Skeletal muscle tissue (tissue), 4 donors: ENCODE results near the gene ZNF414. TPM values are rescaled to one million over a fixed set of nuclear protein-coding genes. Genes with fewer than 3 reads are reported as not detected.

Experiments used
- H3K27ac ChIP-seq: one replicate; pipeline ENCODE4 v1.7.0; 2013; ENCODE audit warnings: mild to moderate bottlenecking, low read depth, low read length, inconsistent platforms
- H3K27me3 ChIP-seq, 3 donors: one replicate each; pipeline ENCODE4 v1.7.0; 2013; ENCODE audit warnings: low read length in 3 of 3; ENCODE audit not compliant: control insufficient read depth in 3 of 3, insufficient read depth in 3 of 3
- H3K36me3 ChIP-seq, 3 donors: one replicate each; pipeline ENCODE4 v1.7.0; 2013; ENCODE audit warnings: low read length in 3 of 3; ENCODE audit not compliant: control insufficient read depth in 3 of 3, insufficient read depth in 3 of 3
- H3K4me1 ChIP-seq, 3 donors: one replicate each; pipeline ENCODE4 v1.7.0; 2013; ENCODE audit warnings: low read length in 3 of 3, mild to moderate bottlenecking in 3 of 3; ENCODE audit not compliant: control insufficient read depth in 3 of 3, insufficient read depth in 3 of 3
- H3K4me3 ChIP-seq, 3 donors: one replicate each; pipeline ENCODE4 v1.7.0; 2013; ENCODE audit warnings: low read length in 3 of 3
- H3K9ac ChIP-seq, 3 donors: one replicate each; pipeline ENCODE4 v1.7.0; 2013; ENCODE audit warnings: low read length in 3 of 3, mild to moderate bottlenecking in 3 of 3, moderate library complexity in 2 of 3, low read depth in 1 of 3
- H3K9me3 ChIP-seq, 3 donors: one replicate each; pipeline ENCODE4 v1.7.0; 2013; ENCODE audit warnings: low read length in 3 of 3; ENCODE audit not compliant: control insufficient read depth in 3 of 3
- total RNA-seq: library from RNA; depleted of rRNA; stranded (reverse); fragments of >200 nt; gene quantifications from one replicate; pipeline ENCODE4 v1.2.3, GENCODE V29; 2014
- donor health status: Osteomylitis.

ZNF414 gene
- total RNA-seq, 1 donor from 2014 or later, result 4.2 TPM

GRCh38 chr19:8499048-8499833 lies 14.7 kb downstream of the ZNF414 start:
- Histone ChIP-seq H3K27ac (no peak overlapping the region), H3K4me1 (no peaks in the 10 kb centered on the region), H3K36me3 (no peaks in the 10 kb centered on the region), H3K4me3 (no peak overlapping the region), H3K9ac (no peak overlapping the region), H3K27me3 (no peaks in the 10 kb centered on the region), H3K9me3 (no peaks in the 10 kb centered on the region)

- H3K4me1 ChIP-seq, result no peaks in the 10 kb centered on the region
- no peak overlapping the region for H3K9ac ChIP-seq
- H3K4me3 ChIP-seq, result no peak overlapping the region
- no peak overlapping the region for H3K27ac ChIP-seq
- H3K27me3 ChIP-seq, result no peaks in the 10 kb centered on the region
- no peaks in the 10 kb centered on the region for H3K36me3 ChIP-seq
- no peaks in the 10 kb centered on the region for H3K9me3 ChIP-seq
These were observed 15.7 kb downstream of the ZNF414 start for GRCh38 chr19:8498295-8498694.

GRCh38 chr19:8494158-8494557 lies 19.8 kb downstream of the ZNF414 start:
- Histone ChIP-seq H3K36me3 (peaks cover under 1 to 4% (median 3%) of the 10 kb centered on the region in 3 donors), H3K4me3 (no peak overlapping the region), H3K4me1 (no peaks in the 10 kb centered on the region), H3K9me3 (no peaks in the 10 kb centered on the region), H3K27me3 (no peaks in the 10 kb centered on the region), H3K27ac (no peak overlapping the region), H3K9ac (no peak overlapping the region)

- H3K9me3 ChIP-seq, result no peaks in the 10 kb centered on the region
- H3K27me3 ChIP-seq, result no peaks in the 10 kb centered on the region
- no peak overlapping the region for H3K27ac ChIP-seq
- no peak overlapping the region for H3K4me3 ChIP-seq
- no peaks in the 10 kb centered on the region for H3K4me1 ChIP-seq
- no peak overlapping the region for H3K9ac ChIP-seq
- peaks cover 26 to 29% (median 27%) of the 10 kb centered on the region in 3 donors for H3K36me3 ChIP-seq
These were observed 22.4 kb downstream of the ZNF414 start for GRCh38 chr19:8491574-8491973.

GRCh38 chr19:8490873-8491272 lies 23.1 kb downstream of the ZNF414 start:
- Histone ChIP-seq H3K9me3 (no peaks in the 10 kb centered on the region), H3K4me1 (no peaks in the 10 kb centered on the region), H3K9ac (no peak overlapping the region), H3K27ac (no peak overlapping the region), H3K27me3 (no peaks in the 10 kb centered on the region), H3K4me3 (no peak overlapping the region), H3K36me3 (peaks cover 33 to 36% (median 34%) of the 10 kb centered on the region in 3 donors)

- Histone ChIP-seq H3K27ac (no peak overlapping the region), H3K9ac (no peak overlapping the region), H3K27me3 (no peaks in the 10 kb centered on the region), H3K36me3 (peaks cover 38 to 41% (median 39%) of the 10 kb centered on the region in 3 donors), H3K9me3 (no peaks in the 10 kb centered on the region), H3K4me3 (no peak overlapping the region), H3K4me1 (no peaks in the 10 kb centered on the region)
These were observed 23.6 kb downstream of the ZNF414 start for GRCh38 chr19:8490395-8490760.

- H3K9ac ChIP-seq, result peak overlapping the region in 1 of 3 donors; percentile 25
- peaks cover 44 to 47% (median 45%) of the 10 kb centered on the region in 3 donors for H3K36me3 ChIP-seq
- no peaks in the 10 kb centered on the region for H3K4me1 ChIP-seq
- H3K4me3 ChIP-seq, result no peak overlapping the region
- H3K9me3 ChIP-seq, result no peaks in the 10 kb centered on the region
- H3K27me3 ChIP-seq, result no peaks in the 10 kb centered on the region
- H3K27ac ChIP-seq, result no peak overlapping the region
These were observed 24.2 kb downstream of the ZNF414 start for GRCh38 chr19:8489561-8490394.

GRCh38 chr19:8488365-8488764 lies 25.6 kb downstream of the ZNF414 start:
- Histone ChIP-seq H3K27me3 (no peaks in the 10 kb centered on the region), H3K36me3 (peaks cover 55 to 56% (median 56%) of the 10 kb centered on the region in 3 donors), H3K27ac (no peak overlapping the region), H3K9me3 (no peaks in the 10 kb centered on the region), H3K9ac (no peak overlapping the region), H3K4me1 (no peaks in the 10 kb centered on the region), H3K4me3 (no peak overlapping the region)

GRCh38 chr19:8487137-8487851 lies 26.7 kb downstream of the ZNF414 start:
- H3K4me1 ChIP-seq, result peaks cover 1 to 2% (median 1%) of the 10 kb centered on the region in 3 donors
- H3K27ac ChIP-seq, result peak overlapping the region; percentile 20
- no peak overlapping the region for H3K4me3 ChIP-seq
- H3K27me3 ChIP-seq, result no peaks in the 10 kb centered on the region
- H3K36me3 ChIP-seq, result peaks cover 60 to 65% (median 60%) of the 10 kb centered on the region in 3 donors
- H3K9me3 ChIP-seq, result no peaks in the 10 kb centered on the region
- no peak overlapping the region for H3K9ac ChIP-seq
